GM12878 (cell line): Measurements from ENCODE around the gene TEX28. TPM values are rescaled to one million over a fixed set of nuclear protein-coding genes. Genes with fewer than 3 reads are reported as not detected.
"Not testable (repeated sequence)": the region's sequence is repeated elsewhere in the genome, so short reads cannot be mapped to it uniquely, and the experiment has no call there.

Experiments
- ATAC-seq: fragments of 200-7000 bp; cut with Tn5 transposase; 3 replicates; pipeline ENCODE4 v1.9.1; 2020; ENCODE audit warnings: mild to moderate bottlenecking, moderate library complexity
- BruUV-seq: library from RNA; stranded (reverse); fragments of 400-500 nt; replicated peaks from 2 replicates; lab custom pipeline; 2021; lab: Mats Ljungman, UMichigan
- CTCF ChIA-PET: fragments of 300-600 bp; sonication (Branson Sonifier 250); formaldehyde crosslinking; extraction: SDS; loops from one replicate; lab custom pipeline; 2021; ENCODE audit warnings: inconsistent platforms; lab: Yijun Ruan, JAX
- POLR2A ChIA-PET: fragments of 350-600 bp; formaldehyde crosslinking; extraction: SDS; loops from one replicate; lab custom pipeline; 2021; ENCODE audit warnings: inconsistent platforms; lab: Charles Lee
- RAD21 ChIA-PET: fragments of 300-600 bp; sonication (Branson Sonifier 250); formaldehyde crosslinking; loops from one replicate; lab custom pipeline; 2023; ENCODE audit warnings: antibody characterized with exemption; ENCODE audit not compliant: unreplicated experiment; lab: Charles Lee
- SMC1A ChIA-PET: fragments of 300-600 bp; sonication (Branson Sonifier 250); formaldehyde crosslinking; loops from one replicate; lab custom pipeline; 2023; ENCODE audit not compliant: unreplicated experiment, uncharacterized antibody; lab: Charles Lee
- DNase-seq: peaks from one replicate; pipeline ENCODE4 v3.0.0-alpha.2; 2011; ENCODE audit warnings: low read depth, low spot score
- FAIRE-seq: peaks from 3 replicates; lab custom pipeline; 2011; peaks lifted over from hg19 to GRCh38; lab: Jason Lieb, UNC
- H2AFZ ChIP-seq: 2 replicates; pipeline ENCODE4 v1.6.0; 2011; ENCODE audit warnings: low read depth, low read length, control low read depth; ENCODE audit not compliant: control insufficient read depth
- H3K27ac ChIP-seq: 2 replicates; pipeline ENCODE4 v1.5.1; 2011; ENCODE audit warnings: control low read depth; ENCODE audit not compliant: control insufficient read depth, insufficient read depth
- H3K27me3 ChIP-seq, 2 experiments: replicated peaks in 1 of 2; 2 replicates each; pipeline versions ENCODE4 v1.6.0 to v1.6.1; 2011; ENCODE audit warnings: low read length in 1 of 2; ENCODE audit not compliant: control insufficient read depth in 2 of 2, insufficient read depth in 2 of 2
- H3K36me3 ChIP-seq, 2 experiments: 2 replicates each; pipeline ENCODE4 v1.5.1; 2011; ENCODE audit warnings: low read length in 1 of 2; ENCODE audit not compliant: control insufficient read depth in 2 of 2, insufficient read depth in 2 of 2
- H3K4me1 ChIP-seq: 2 replicates; pipeline ENCODE4 v1.6.1; 2011; ENCODE audit warnings: mild to moderate bottlenecking, low read length, moderate library complexity, mixed read lengths; ENCODE audit not compliant: control insufficient read depth, insufficient read depth
- H3K4me2 ChIP-seq: 2 replicates; pipeline ENCODE4 v1.6.0; 2011; ENCODE audit warnings: control low read depth; ENCODE audit not compliant: control insufficient read depth, insufficient read depth
- H3K4me3 ChIP-seq: fragments of 200-600 bp; sonication (generic); 2 replicates; pipeline ENCODE4 v1.5.1; 2016
- H3K79me2 ChIP-seq: 2 replicates; pipeline ENCODE4 v1.6.0; 2011; ENCODE audit warnings: low read length; ENCODE audit not compliant: control insufficient read depth, insufficient read depth
- H3K9ac ChIP-seq: 2 replicates; pipeline ENCODE4 v1.8.0; 2011; ENCODE audit warnings: low read length, control low read depth, mixed read lengths; ENCODE audit not compliant: control insufficient read depth, insufficient read depth
- H3K9me3 ChIP-seq: replicated peaks from 3 replicates; pipeline ENCODE4 v1.5.1; 2011; ENCODE audit warnings: mild to moderate bottlenecking, low read length; ENCODE audit not compliant: control insufficient read depth, insufficient read depth
- H4K20me1 ChIP-seq: 2 replicates; pipeline ENCODE4 v1.6.0; 2011; ENCODE audit not compliant: control insufficient read depth, insufficient read depth
- WGBS: methylation state at CpG from one replicate; pipeline ENCODE4 v1.1.6; 2016; ENCODE audit warnings: low lambda C conversion rate; ENCODE audit not compliant: insufficient replicate concordance, insufficient coverage; ENCODE audit errors: missing lambda C conversion rate; 5-methylcytosine and 5-hydroxymethylcytosine counted together
- in situ Hi-C: fragments of 300-500 bp; cut with MboI; formaldehyde crosslinking; loops from 9 replicates; pipeline ENCODE4 v1.14.3; 2018; ENCODE audit warnings: mixed read lengths
- intact Hi-C: fragments of 100-400 bp; cut with micrococcal nuclease; formaldehyde crosslinking; loops from one replicate; pipeline ENCODE4 v1.14.2; 2022; ENCODE audit not compliant: unreplicated experiment
- polyA plus RNA-seq, 11 experiments: library from polyadenylated mRNA; depleted of rRNA in 4 of 11; unstranded in 6 of 11; stranded (reverse) in 5 of 11; fragments of >200 nt; fragmentation: Nextera tagmentation in 4 of 11; fragmentation: Illumina TruSeq in 1 of 11; extraction: Ambion mirVana in 4 of 11; extraction: Trizol in 1 of 11; gene quantifications; 1 replicate in 1 of 11; 2 replicates in 10 of 11; pipeline versions ENCODE4 v1.2.1 to v1.2.3, GENCODE V29; 2011 to 2016; ENCODE audit warnings: inconsistent platforms in 2 of 11, missing spikeins in 2 of 11, low read depth in 1 of 11
- total RNA-seq, 4 experiments: library from RNA; depleted of rRNA in 3 of 4; stranded (reverse); fragments of >200 nt in 3 of 4; fragmentation: Illumina TruSeq in 1 of 4; extraction: Trizol in 1 of 4; gene quantifications; 2 replicates each; pipeline versions ENCODE4 v1.2.1 to v1.2.3, GENCODE V29; 2013 to 2021

Gene TEX28
- total and polyA plus RNA-seq, 10 of the 15 experiments (the other 5 are each of a cell fraction or from before 2014, with no cell fraction given): not detected

DNA sequence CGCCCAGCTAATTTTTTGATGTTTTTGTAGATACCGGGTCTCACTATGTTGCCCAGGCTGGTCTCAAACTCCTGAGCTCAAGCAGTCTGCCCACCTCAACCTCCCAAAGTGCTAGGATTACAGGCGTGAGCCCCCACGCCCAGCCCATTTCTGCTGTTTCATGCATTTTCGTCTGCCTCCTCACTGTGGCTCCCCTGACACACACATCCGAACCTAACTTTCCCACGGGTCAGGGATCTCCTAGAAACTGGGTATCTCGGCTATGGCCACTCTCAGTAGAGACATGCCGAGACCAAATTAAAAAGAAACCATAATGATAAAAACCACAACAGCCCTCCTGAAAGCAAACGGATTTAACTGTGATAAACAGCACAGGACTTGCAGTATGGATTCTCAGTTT lies 46.8 kb downstream of the TEX28 start:
- not testable (repeated sequence) for ATAC-seq

DNA sequence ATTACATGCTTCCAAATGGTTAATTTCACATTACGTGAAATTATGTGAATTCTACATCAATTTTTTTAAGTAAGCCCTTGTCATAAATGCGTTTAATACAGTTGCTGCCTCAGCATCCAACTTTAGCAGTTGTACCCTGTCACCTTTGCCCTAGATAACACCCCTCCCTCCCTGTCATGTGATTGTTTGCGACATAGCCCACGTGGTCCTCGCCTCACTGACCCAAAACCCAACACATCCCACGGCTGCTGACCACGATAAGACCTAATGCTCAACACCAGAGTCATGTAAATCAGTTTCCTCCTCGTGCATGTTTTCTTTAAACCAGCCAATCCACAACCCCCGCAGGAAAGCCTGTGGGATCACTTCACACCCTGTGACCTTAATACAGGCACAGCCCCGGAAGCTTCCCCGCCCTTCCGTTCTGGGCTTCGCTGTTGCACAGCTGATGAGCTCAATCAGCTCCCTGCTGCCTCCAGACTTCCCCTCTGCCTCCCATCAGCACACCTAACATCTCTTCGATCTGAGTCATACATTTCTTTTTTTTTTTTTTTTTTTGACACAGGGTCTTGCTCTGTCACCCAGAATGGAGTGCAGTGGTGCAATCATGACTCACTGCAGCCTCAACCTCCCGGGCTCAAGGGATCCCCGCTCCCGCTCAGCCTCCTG lies 47.4 kb downstream of the TEX28 start:
- H3K9me3 ChIP-seq, H2AFZ ChIP-seq, FAIRE-seq, H3K27me3 ChIP-seq, H3K4me1 ChIP-seq, H3K4me3 ChIP-seq, CTCF ChIA-PET, BruUV-seq, in situ Hi-C loops, POLR2A ChIA-PET, DNase-seq, H3K9ac ChIP-seq, H3K36me3 ChIP-seq, H3K4me2 ChIP-seq, H4K20me1 ChIP-seq, RAD21 ChIA-PET, SMC1A ChIA-PET, H3K79me2 ChIP-seq, H3K27ac ChIP-seq, intact Hi-C loops: not testable (repeated sequence)
- WGBS: no CpG with 5 or more reads among the region's 17 CpGs
- peak; percentile 81 for ATAC-seq

More for the DNA sequence above, 46.8 kb downstream of the TEX28 start:
- H3K36me3 ChIP-seq, in situ Hi-C loops, FAIRE-seq, intact Hi-C loops, DNase-seq, H3K4me2 ChIP-seq, H3K9me3 ChIP-seq, RAD21 ChIA-PET, POLR2A ChIA-PET, H2AFZ ChIP-seq, H3K27me3 ChIP-seq, H3K79me2 ChIP-seq, H3K4me1 ChIP-seq, SMC1A ChIA-PET, H3K9ac ChIP-seq, H3K4me3 ChIP-seq, H4K20me1 ChIP-seq, H3K27ac ChIP-seq, CTCF ChIA-PET, BruUV-seq: not testable (repeated sequence)
- no CpG with 5 or more reads among the region's 10 CpGs for WGBS

DNA sequence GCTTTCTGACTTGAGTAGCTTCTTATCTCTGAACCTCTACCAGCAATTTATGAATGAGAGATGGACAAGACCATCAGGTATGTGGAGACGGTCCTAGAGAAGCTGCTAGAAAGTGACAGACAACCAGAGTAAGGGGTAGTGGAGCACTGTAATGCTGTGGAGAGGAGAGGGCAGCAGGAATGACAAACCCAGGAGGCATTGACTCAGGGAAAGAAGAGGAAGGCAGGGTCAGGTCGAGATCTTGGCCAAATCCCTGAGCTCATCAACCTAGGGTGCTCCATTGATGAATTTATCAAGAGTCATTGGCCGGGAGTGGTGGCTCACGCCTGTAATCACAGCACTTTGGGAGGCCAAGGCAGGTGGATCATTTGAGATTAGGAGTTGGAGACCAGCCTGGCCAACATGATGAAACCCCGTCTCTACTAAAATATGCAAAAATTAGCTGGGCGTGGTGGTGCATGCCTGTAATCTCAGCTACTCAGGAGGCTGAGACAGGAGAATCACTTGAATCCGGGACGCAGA lies 54.9 kb downstream of the TEX28 start:
- in situ Hi-C loops, FAIRE-seq, ATAC-seq: not testable (repeated sequence)

DNA sequence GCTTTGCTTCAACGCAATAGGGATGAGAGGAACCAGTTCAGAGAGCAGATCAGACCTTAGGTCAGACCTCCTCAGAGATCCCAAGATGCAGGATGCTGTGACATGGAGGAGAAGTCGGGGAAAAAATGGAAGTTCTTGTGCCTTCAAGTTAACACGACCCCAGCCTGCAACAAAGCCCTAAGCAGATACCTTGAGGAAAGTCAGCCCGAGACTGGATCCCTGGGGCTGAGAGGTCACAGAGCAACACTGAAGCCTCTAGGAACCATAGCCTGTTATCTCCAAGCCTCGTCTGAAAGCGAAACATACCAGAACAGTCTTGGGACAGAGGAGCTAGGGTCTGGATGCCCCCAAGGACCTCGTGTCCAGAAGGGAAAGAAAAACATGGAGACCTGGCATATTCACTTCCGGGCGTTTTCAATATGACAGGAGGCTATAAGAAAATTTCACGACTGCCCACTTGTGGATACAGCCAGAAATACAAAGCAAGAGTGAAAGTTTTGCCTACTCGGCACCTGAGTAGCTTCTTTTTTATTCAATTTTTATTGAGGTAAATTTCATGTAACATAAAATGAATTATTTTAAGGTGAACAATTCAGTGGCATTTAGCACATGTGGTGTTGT lies 55.9 kb downstream of the TEX28 start:
- DNase-seq, FAIRE-seq, CTCF ChIA-PET, SMC1A ChIA-PET, H3K27ac ChIP-seq, intact Hi-C loops, H4K20me1 ChIP-seq, BruUV-seq, H3K36me3 ChIP-seq, H3K27me3 ChIP-seq, H3K4me2 ChIP-seq, H3K4me3 ChIP-seq, ATAC-seq, POLR2A ChIA-PET, H3K79me2 ChIP-seq, H3K4me1 ChIP-seq, in situ Hi-C loops, H3K9ac ChIP-seq, H3K9me3 ChIP-seq, RAD21 ChIA-PET, H2AFZ ChIP-seq: not testable (repeated sequence)
- 28% methylated on average over 7 of the region's 11 CpGs for WGBS

More for the DNA sequence above, 54.9 kb downstream of the TEX28 start:
- POLR2A ChIA-PET, H3K4me2 ChIP-seq, H3K27me3 ChIP-seq, SMC1A ChIA-PET, BruUV-seq, H3K4me1 ChIP-seq, H3K9ac ChIP-seq, H3K27ac ChIP-seq, H4K20me1 ChIP-seq, RAD21 ChIA-PET, DNase-seq, intact Hi-C loops, H3K4me3 ChIP-seq, H3K79me2 ChIP-seq, H3K9me3 ChIP-seq, CTCF ChIA-PET, H2AFZ ChIP-seq, H3K36me3 ChIP-seq: not testable (repeated sequence)
- WGBS: 26% methylated on average over 6 of the region's 8 CpGs
